Activated CD4-positive, CD25-positive, alpha-beta regulatory T cell treated with anti-CD3 and anti-CD28 coated beads, Interleukin-2, amount 50 U/mL, for 16 hours (primary cell): ENCODE data around the gene CACNA1D.
A peak's percentile ranks its signal among the peaks of the same experiment; 100 is the strongest.

Experiments used
- DNase-seq: peaks from one replicate; pipeline ENCODE4 v3.0.0-alpha.2; 2020; ENCODE audit warnings: low read depth, low spot score

CACNA1D gene

DNA sequence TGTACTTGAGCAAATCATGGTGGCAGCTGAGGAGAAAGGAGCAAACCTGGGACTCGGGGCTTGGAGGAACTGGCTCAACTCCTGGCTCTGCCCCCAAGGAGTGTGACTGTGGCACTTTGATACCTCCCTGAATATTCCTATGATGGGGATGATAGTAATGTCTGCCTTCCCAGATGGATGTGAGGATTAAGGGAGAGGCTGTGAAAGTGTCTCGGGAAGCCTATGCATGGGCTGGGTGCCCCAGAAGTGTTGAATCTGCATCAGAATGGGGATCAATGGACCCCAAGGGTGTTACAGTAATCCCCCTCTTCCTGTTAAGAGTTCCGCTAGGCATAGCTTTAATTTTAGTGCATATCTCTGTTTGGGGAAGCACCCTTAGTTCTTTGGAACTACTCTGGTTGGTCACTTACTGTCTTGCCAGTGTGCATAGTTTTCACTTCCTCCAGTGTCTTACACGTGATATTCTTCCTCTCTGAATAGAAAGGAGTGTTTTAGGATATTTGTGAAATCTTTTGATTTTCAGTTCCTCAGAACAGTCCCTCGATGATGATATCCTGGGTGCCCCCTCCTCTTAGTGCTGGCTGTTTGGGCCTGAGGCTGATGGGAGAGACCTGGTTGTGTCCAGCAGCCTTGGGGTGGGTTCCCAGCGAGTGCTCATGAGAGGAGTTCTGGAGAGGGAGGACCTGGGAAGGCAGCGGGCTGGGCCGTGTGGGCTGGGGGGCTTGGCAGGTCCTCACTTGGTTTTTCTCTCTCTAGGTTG lies 254.3 kb downstream of the CACNA1D start:
- no peak for DNase-seq

DNA sequence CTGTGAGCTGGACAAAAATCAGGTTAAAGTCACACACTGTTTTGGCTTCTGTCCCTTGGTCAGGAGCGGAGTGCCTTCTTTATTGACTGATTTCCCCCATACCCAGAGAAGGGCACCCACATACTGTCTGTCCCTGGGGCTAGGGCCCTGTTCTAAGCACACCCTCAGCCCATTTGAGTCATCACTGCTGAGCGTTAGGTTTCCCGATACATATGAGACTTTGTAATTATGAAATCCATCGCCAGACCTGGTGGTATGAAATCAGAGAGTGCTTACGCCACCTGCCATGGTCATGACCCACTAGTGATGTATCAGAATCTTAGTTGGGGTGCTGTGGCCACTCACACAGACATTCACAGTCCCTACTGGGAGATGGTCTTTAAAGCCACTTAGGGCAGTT lies 255.0 kb downstream of the CACNA1D start:
- no peak for DNase-seq

DNA sequence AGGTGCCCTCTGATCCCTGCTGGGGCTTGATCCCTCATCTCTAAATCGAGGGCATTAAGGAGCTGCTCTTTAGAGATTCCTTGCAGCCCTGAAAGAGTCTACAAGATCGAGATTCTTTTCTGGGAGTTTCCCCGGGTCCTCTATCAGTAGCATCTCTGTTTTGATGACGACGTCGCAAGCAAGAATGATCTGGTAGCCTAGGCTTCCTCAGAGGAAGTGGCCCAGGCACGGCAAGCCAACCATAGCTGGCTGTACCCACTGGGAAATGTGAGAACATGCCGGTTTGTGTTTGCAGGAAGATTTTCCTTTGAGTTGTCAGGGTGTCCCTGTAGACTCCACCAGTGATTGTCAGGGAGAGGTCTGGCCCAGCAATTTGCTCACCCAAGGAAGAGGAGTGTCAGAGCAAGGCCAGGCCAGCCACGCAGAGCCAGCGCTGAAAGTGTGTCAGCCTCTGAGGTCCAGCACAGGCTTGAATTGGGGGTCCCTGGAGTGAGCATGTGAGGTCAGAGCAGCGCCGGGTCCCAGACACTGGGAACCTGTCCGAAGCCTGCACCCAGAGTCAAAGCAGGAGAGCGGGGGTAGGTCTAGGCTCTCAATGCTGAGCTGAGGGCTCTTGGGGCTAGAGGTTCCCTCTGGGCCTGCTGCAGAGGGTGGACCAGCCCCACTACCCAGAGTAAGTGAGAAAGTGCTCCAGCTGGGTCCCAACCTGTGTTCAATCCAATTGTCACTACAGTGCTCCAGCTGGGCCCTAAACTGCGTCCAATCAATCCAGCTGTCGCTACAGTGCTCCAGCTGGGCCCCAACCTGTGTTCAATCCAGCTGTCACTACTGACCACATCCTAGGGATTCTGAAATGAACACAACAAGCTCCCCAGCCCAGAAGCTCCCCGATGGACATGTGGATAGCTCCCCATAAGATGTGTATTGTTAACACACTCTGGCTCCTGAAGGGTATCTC lies 256.1 kb downstream of the CACNA1D start:
- DNase-seq: no peak

DNA sequence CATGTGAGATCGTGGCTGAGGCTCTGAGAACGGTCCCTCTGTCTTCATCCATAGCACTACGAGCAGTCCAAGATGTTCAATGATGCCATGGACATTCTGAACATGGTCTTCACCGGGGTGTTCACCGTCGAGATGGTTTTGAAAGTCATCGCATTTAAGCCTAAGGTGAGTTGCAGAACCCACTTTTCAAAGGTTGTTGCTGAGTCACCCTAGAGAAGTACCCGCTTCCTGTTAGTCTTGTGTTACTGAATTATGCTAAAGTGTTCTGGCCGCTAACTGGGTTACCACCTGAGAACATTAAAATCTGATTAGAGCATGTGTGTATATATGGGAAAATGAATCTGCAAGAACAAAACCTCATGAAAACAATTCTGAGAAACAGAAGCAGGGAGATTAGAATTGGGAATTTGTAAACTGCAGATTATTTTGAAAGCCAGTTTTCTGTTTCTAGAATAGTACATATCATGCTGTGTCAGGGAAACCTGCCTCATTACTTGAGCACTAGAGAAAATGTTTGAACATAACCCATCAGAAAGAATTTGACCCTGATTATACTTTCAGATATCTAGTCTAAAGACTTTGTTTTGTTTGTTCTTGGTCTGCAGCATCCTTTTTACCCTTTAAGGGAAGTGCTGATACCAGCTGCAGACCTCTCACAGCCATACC lies 259.2 kb downstream of the CACNA1D start:
- DNase-seq: peak; percentile 5

DNA sequence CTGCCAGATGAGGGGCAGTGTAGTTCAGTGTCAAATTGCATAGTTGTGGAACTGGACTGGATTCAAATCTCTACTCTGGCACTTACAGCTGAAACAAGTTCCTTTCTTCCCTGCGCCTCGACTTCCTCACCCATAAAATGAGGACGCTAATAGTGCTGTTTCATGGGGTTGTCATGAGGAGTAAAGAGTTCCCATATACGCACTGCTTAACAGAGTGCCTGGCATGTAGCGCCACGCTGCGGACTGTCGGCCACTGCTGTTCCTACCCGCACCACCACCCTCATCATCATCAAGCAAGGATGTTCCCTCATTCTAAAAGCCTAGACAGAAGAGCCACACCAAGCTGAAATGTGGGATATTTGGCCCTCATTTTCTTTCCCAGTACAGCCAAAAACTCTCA lies 259.9 kb downstream of the CACNA1D start:
- no peak for DNase-seq

DNA sequence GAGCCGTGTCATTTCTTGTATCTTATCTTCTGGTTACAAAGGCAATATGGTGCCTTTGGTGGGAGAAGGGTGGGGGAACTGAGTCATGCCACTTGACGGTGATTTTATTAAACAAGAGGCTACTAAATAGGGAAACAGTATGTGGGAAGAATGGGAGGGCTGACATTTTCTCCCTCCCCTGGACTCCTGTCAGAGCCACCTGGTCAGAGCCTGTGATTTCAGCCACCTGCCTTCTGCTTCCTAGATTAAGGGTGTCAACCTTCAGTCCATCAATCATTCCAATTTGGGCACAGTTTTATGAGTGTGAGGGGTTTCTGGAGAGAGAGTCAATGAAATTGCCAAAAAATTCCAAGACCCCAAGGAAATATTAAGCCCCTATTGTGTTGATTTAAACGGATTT lies 264.4 kb downstream of the CACNA1D start:
- no peak for DNase-seq

DNA sequence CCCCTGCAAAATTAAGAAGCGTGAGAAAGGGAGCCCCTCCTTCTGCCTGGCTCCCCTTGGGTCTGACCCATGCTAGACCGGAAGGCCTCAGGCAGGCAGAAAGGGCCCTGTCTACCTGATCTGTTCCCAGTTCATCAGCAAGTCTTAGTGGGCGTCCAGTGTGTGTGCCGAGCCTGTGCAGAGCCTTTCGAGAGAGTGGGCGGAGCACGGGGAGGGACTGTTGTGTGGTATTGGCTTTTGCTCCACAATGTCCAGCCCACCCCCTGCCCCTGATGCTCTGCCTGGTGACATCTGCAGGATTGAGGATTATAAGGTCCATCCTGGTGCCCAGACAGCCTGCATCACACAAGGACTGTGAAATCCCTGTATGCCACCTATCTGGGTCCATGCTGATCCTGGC lies 268.9 kb downstream of the CACNA1D start:
- DNase-seq: no peak

DNA sequence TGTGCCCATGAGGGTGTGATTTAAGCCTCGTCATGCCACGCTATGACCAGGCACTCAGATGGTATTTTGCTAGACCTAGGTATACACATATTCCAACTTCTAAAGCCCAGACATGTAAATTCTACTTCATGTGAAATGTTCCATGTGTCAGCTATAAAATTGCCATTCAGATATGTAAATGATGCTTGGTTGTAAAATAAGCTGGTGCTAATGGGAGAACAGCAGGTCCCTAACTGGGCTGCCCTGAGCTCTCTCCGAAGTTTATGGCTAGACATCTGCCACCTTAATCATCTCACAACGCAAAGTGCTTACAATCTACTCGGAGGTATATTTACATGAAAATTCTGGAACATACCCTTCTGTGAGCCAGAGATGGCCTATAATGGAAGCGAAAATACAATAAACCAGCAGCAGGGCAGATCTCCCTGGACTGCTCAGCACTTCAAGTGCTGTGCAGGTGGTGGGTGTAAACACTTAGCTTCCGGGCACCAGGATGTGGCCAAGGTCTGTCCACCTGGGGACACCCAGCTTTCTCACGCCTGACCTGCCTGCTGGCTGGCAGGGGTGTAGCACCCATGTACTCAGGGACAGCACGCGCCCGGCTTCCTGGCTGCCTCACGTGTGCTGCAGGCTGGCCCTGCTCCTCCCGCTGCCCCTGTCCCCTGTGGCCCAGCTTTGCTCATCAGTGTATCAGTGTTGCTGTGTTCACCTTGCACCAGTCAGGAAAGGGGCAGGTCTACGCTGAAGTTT lies 269.8 kb downstream of the CACNA1D start:
- DNase-seq: no peak

DNA sequence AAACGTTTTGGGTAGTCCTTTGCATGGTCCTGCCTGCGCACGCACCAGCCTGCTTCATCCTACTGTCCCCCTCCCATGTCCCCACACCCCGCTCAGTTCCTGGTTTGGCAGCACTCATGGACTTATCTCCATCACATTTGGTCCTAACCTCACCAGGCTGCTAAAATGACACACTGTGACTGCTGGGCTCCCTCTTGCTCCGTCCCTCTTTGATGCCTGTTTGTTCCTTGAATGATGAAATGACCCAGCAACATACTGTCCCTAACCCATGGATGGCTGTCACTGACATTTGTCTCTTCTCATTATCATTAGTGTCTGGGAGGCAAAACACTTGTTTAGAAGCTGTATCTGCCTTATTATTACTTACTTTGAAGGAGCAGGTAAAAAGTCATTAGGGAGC lies 271.3 kb downstream of the CACNA1D start:
- DNase-seq: no peak

DNA sequence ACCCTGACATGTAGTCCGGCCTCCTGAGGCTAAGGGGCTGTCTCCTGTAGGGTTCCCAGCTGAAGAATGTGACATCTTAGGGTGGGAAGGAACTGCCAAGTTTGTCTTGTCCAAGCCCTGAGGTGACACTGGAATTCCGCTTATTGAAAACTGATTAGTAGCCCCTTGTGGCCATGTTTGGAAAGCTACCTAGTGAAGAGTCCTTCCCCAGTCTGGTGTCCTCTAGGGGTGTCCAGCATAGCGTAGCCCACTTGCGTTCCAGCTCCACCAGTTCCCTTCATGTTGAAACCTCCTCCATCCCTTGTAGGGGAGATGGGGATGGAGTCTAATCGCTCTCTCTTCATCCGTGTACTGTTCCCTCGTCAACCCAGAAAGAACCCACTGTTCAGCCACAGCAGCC lies 272.3 kb downstream of the CACNA1D start:
- DNase-seq: no peak

DNA sequence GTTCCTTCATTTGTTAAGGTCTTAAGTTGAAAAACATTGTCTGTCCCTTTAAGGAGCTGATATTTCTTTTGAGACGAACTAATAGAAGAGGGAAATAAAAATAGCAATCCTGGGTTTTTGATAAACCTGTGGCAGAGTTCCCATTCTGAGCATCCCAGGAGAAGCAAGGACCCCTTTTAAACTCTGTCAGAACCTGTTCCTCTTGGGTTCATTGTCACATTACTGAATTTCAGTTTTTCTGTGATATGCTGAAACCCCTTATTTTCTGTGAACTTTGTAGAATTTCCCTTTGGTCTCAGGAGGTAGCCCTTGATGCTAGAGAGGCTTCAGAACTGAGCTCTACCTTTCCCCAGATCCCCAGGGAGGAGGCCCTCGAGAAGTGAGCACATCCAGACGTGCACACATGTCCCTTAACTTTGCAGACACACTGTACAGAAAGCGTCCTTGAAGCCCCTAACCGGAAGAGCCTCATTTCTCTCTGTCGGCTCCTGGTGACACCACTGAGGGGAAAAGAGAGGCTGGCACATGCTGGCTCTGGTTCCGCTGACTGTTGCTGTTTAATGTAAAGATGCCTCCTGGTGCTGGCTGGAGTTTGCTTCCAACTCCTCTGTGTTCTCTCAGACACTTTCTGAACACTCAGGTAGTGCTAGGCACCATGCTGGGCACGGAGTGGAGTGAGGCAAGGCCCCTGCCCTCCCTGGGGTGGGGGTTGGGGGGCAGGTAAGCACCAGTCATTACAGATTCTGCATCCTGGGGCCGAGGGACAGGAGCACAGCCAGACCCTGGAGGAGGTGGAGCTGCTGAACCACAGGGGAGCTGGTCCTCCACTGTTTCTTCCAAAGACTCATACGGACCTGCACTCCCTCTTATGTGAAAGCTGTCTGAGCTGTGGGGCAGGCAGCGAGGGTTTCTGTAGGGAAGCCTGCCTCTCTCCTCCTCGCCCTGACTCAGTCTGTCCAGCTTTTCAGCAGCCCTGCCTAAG lies 274.4 kb downstream of the CACNA1D start:
- DNase-seq: no peak

DNA sequence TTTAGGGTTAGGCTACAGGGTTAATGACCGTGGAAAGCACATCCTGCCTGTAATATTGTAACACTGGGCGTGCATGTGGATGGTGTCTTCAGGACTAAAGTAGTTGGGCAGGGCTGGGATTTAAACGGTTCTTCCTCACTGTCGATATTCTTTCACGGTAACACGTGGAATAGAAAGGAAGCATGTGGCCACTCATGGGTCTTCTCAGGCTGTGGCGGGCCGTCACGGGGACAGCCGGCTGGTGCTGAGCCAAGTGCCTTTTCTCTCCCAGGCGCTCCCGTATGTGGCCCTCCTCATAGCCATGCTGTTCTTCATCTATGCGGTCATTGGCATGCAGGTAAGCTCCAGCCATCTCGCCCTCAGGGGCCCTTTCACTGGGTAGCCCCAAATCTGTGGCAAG lies 278.2 kb downstream of the CACNA1D start:
- DNase-seq: no peak

DNA sequence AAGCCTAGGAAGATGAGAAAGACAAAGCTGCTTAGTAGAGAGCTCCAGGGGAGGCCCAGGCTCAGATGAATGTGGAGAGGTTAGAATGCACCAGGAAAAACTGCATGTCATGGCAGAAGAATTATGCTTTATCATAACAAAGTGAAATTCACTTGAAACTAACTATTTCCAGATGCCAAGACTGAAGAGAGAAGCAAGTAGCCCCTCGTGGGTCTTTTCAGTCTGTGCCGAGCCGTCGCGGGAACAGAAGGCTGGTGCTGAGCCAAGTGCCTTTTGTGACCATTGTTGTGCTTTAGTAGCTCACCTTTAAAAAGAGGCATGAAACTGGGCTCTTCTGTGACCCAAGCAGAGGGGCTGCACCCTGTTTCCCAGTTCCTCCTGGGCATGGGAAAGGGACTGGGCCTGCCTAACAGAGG lies 278.6 kb downstream of the CACNA1D start:
- DNase-seq: no peak

DNA sequence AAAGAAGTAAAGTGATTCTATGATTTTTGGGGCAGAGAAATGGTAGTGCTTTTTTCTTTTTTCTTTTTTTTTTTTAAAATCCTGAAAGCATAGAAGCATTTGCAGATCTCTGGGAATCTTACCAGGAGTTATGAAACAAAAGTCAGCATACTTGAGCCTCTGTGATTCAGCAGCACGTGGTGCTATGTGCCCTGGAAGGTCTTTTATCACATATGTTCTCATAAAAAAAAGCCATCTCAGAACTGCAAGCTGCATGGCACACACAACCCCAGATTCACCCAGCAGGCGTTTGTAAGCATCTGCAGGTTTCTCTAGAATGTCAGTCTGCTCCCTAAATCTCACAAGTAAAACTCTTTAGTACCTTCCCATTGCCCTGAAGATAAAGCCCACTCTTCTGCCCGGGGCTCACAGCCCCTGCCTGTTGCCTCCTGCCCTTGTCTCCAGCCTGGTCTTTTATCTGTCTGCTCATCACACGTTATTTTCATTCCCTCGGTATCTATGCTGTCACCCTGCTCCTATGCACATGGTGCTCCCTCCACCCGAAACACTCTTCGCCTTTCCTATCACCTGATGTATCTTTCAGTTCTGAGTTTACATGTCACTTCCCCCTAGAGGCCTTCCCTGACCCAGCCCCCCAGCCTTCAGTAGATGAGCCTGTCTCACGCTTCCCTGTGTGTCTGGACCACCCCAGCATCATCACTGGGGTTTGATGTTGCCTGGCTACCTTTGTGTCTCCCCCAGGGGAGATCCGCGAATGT lies 279.4 kb downstream of the CACNA1D start:
- no peak for DNase-seq

DNA sequence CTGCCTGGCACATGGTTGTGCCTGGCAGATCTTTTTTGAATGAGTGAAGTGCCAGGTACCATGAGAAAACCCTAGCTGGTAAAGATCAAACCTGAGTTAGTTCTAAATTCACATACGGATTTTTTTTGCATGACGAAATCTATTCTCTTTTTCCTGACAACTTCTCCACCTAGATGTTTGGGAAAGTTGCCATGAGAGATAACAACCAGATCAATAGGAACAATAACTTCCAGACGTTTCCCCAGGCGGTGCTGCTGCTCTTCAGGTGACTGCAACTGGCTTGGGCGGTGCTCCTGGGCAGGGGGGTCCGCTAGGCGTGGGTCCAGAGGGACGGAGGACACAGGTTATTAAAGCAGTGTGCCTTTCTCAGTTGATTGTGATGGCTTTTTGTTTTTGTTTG lies 280.0 kb downstream of the CACNA1D start:
- DNase-seq: no peak

DNA sequence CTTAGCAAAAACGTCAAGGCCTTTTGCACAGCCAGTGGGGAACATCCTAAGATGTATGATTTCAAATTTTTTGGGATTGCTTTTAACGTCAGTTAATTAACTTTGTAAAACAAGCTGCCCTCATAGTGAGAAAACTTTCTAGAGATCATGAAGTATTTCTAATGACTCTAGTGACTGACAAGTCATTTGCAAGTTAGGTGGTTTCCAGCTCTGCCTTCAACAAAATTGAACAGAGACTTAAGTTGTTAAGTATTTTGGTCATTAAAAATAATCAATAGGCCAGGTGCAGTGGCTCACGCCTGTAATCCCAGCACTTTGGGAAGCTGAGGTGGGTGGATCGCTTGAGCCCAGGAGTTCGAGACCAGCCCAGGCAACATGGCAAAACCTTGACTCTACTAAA lies 280.6 kb downstream of the CACNA1D start:
- no peak for DNase-seq

DNA sequence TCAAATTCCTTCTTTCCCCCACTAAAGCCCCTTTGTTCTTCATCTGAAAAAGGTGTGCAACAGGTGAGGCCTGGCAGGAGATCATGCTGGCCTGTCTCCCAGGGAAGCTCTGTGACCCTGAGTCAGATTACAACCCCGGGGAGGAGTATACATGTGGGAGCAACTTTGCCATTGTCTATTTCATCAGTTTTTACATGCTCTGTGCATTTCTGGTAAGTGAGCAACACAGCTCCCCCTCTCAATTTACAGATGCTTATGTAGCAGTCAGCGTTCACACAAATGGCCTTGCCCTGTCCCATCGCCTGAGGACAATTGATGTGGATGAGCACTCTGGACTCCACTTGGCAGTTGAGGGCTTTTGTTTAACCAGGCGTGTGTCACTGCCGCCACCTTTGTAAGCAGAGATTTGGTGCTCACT lies 281.4 kb downstream of the CACNA1D start:
- DNase-seq: no peak

DNA sequence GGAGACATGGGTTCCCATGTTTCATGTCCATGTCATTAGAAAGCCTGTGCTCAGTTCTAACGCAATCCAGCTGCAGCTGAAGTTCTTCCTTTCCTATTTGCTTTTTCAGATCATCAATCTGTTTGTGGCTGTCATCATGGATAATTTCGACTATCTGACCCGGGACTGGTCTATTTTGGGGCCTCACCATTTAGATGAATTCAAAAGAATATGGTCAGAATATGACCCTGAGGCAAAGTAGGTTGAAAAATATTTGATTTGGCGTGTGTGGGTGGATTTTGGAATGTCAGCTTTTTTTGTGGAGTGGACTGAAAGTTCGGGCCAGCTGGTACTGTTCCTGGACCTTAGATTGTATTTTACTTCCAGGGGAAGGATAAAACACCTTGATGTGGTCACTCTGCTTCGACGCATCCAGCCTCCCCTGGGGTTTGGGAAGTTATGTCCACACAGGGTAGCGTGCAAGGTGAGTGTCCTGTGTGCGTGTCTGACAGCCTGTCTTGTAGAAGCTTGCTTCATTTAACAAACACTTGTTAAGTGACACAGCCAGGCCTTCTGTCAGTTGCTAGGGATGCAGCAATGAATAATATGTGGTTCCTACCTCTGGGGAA lies 282.2 kb downstream of the CACNA1D start:
- no peak for DNase-seq

DNA sequence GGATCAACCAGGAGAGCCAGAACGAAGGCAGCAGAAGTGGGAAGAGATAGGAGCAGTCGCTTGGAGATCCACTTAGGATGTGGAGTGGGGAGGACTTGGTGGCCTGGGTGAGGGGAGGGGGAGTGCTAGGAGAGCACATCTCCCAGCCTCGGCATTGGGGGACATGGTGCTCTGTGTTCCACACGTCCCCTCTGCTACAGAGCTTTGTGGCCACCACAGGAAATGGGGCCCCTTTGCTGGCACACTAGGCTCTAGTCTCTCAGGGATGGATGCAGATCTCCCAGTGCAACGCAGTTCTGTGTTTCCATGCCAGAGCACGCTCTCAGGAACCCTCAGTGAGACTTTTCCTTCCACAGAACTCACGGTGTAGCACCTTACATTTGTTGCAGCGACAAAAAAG lies 283.1 kb downstream of the CACNA1D start:
- no peak for DNase-seq
